Thymus (tissue), 14 donors: ENCODE measurements around the gene TIE1. TPM values are rescaled to one million over a fixed set of nuclear protein-coding genes. Genes with fewer than 3 reads are reported as not detected.

Source experiments
- DNase-seq, 9 donors: peaks; one replicate each; pipeline ENCODE4 v3.0.0-alpha.2; 2013; ENCODE audit warnings: low spot score in 9 of 9, low read depth in 6 of 9, missing footprints in 1 of 9
- H3K27ac ChIP-seq, 2 donors: one replicate each; pipeline ENCODE4 v1.5.1; 2013; ENCODE audit warnings: control low read depth in 1 of 2, low read depth in 1 of 2, low read length in 1 of 2, mild to moderate bottlenecking in 1 of 2, moderate library complexity in 1 of 2
- H3K27me3 ChIP-seq, 2 donors: one replicate each; pipeline ENCODE4 v1.5.1; 2013; ENCODE audit warnings: low read length in 1 of 2; ENCODE audit not compliant: control insufficient read depth in 2 of 2, insufficient read depth in 1 of 2
- H3K36me3 ChIP-seq, 2 donors: one replicate each; pipeline ENCODE4 v1.5.1; 2013; ENCODE audit warnings: low read length in 1 of 2, mild to moderate bottlenecking in 1 of 2, moderate library complexity in 1 of 2; ENCODE audit not compliant: control insufficient read depth in 2 of 2, insufficient read depth in 2 of 2
- H3K4me1 ChIP-seq, 2 donors: one replicate each; pipeline ENCODE4 v1.5.1; 2013; ENCODE audit warnings: low read length in 2 of 2; ENCODE audit not compliant: control insufficient read depth in 2 of 2, insufficient read depth in 2 of 2
- H3K4me3 ChIP-seq, 2 donors: one replicate each; pipeline ENCODE4 v1.5.1; 2013; ENCODE audit warnings: low read length in 2 of 2, control low read depth in 1 of 2, mild to moderate bottlenecking in 1 of 2
- H3K9me3 ChIP-seq, 2 donors: one replicate each; pipeline ENCODE4 v1.5.1; 2013; ENCODE audit warnings: low read length in 1 of 2, mild to moderate bottlenecking in 1 of 2; ENCODE audit not compliant: control insufficient read depth in 2 of 2, insufficient read depth in 1 of 2
- whole genome bisulfite sequencing: extraction: QIAGEN DNeasy Blood & Tissue Kit; methylation state at CpG from one replicate; pipeline ENCODE4 v1.1.7; 2013; 5-methylcytosine and 5-hydroxymethylcytosine counted together
- long read RNA-seq, 10 donors: transcript quantifications; one replicate each; lab custom pipeline, GENCODE V29; 2026
- polyA plus RNA-seq: library from polyadenylated mRNA; stranded (reverse); fragments of 200-250 nt; gene quantifications from one replicate; pipeline ENCODE4 v1.2.3, GENCODE V29; 2013
- total RNA-seq: library from RNA; stranded (reverse); fragments of 120-200 nt; gene quantifications from one replicate; pipeline ENCODE4 v1.2.4, GENCODE V29; 2013
- donor health status: healthy.

Gene TIE1
- total RNA-seq (4.8 TPM), polyA plus RNA-seq (8.3 TPM)
- long read RNA-seq, donor 1 = 0 reads
- long read RNA-seq, donor 2, partial matches to known transcripts = 0 of 1 reads
- long read RNA-seq, donor 2, other reads (novel, unspliced or antisense) = 0 of 1 reads
- long read RNA-seq, donor 3 = 0 reads
- long read RNA-seq, donor 4 = 0 reads
- long read RNA-seq, donor 5 = 0 reads
- long read RNA-seq, donor 6, partial matches to known transcripts = 0 of 1 reads
- long read RNA-seq, donor 6, other reads (novel, unspliced or antisense) = 0 of 1 reads
- long read RNA-seq, donor 7 = 0 reads
- long read RNA-seq, donor 8, partial matches to known transcripts = 0 of 1 reads
- long read RNA-seq, donor 8, other reads (novel, unspliced or antisense) = 0 of 1 reads
- long read RNA-seq, donor 9 = 0 reads
- long read RNA-seq, donor 10 = 0 reads

DNA sequence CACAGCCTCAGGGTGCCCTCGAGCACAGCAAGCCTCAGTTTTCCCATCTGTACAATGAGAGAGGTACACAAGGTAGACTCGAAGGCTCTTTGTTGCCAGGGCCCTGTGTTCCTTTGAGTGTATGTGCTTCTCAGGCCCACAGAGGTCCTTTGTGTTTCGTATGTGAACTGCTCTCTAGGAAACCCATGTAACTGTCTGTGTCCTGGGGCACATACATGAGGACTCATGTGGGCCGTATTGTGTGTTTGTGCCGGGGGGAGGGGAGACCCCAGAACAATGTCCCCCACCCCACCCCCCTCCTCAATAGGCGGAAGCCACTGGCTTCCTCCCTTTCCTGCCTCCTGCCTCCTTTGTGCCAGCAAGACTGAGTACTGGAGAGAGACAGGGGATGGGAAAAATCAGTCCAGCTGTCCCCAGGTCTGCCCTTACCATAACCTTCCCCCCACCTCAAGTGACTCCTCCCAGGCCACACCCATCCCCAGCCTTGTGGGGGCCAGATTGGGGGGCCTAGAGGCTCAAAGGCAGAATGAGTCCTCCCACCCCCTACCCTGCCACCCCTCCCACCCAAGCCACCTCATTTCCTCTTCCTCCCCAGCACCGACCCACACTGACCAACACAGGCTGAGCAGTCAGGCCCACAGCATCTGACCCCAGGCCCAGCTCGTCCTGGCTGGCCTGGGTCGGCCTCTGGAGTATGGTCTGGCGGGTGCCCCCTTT is at the start of gene TIE1:
TIE1 (plus strand) TSS at position 605 of the 717 bp plus-strand sequence; CDS start at position 695, 90 bp downstream.
- H3K27ac ChIP-seq = no peak within 1 kb of the TSS
- no peaks in the 10 kb centered on the region for H3K36me3 ChIP-seq
- H3K4me1 ChIP-seq = peaks cover 0 to 12% of the 10 kb centered on the region in 2 donors
- H3K4me3 ChIP-seq = peak within 1 kb of the TSS in 1 of 2 donors; percentile 20
- peak in 1 of 9 donors; percentile 7 for DNase-seq
- H3K27me3 ChIP-seq = no peaks in the 10 kb centered on the region
- 62% methylated on average over 10 of the region's 10 CpGs for WGBS
- no peaks in the 10 kb centered on the region for H3K9me3 ChIP-seq

DNA sequence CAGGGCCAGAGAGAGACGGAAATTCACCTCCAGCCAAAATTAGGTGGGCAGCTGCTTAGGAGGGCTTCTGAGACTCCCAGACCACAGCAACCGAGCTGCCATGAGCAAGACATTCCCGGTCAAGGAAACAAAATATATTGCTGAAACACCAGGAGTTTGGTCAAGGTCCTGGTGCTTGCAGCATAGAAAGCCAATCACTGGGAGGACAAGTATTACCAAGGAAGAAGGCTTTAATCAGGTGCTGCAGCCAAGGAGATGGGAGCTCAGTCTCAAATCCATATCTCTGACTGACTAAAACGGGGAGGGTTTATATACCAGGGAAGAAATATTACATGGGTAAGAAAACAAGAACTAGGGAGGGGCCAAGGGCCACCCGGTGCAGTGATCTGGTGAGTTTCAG is 49.8 kb upstream of the TIE1 start:
- Histone ChIP-seq H3K9me3 (no peaks in the 10 kb centered on the region), H3K36me3 (no peaks in the 10 kb centered on the region), H3K4me1 (no peaks in the 10 kb centered on the region), H3K27ac (no peak overlapping the region), H3K27me3 (no peaks in the 10 kb centered on the region), H3K4me3 (no peak overlapping the region)
- 95% methylated on average over 5 of the region's 5 CpGs for WGBS
- no peak for DNase-seq

DNA sequence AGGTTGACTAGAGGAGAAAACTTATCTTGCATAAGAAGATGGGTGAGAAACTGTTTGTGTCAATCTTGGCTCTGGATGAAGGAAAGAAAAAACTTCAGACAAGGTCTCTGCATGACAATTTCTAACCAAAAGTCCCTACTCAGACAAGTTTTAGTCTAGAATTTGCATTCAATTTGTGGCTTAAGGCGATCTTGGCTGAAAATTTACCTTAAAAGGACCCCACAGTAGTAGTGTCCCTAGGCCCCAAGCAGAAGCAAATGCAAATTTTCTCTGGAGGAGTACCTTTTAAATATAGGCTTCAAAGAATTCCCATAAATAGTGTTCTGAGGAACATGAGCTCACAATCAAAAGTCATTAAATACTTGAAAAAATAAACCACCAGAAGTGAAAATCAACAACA is 48.6 kb upstream of the TIE1 start:
- Histone ChIP-seq H3K4me3 (no peak overlapping the region), H3K27ac (no peak overlapping the region), H3K9me3 (no peaks in the 10 kb centered on the region), H3K27me3 (no peaks in the 10 kb centered on the region), H3K36me3 (no peaks in the 10 kb centered on the region), H3K4me1 (no peaks in the 10 kb centered on the region)
- DNase-seq = no peak
- 91% methylated on average over 1 of the region's 1 CpG for WGBS

DNA sequence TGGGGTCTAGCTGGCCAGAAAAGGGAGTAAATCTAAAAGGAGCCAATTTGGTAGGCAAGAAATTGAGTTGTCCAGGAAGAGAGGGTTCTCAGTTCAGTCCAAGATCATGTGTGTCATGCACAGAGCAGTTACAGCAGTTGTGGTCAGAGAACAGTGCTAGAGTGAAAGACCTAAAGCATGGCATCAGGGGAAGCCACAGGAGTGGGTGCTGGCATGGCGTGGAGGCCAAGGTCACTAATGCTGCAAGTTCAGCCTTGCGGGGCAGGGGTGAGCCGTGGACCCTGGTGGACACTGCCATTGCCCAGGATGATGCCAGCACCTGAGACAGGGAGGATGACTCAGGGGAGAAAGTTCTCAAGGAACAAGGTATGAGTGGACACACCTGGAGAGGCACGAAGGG is 47.6 kb upstream of the TIE1 start:
- Histone ChIP-seq H3K4me3 (no peak overlapping the region), H3K27ac (no peak overlapping the region), H3K27me3 (no peaks in the 10 kb centered on the region), H3K4me1 (no peaks in the 10 kb centered on the region), H3K9me3 (peaks cover 0 to 7% of the 10 kb centered on the region in 2 donors), H3K36me3 (no peaks in the 10 kb centered on the region)
- WGBS = 97% methylated on average over 4 of the region's 4 CpGs
- DNase-seq = no peak

DNA sequence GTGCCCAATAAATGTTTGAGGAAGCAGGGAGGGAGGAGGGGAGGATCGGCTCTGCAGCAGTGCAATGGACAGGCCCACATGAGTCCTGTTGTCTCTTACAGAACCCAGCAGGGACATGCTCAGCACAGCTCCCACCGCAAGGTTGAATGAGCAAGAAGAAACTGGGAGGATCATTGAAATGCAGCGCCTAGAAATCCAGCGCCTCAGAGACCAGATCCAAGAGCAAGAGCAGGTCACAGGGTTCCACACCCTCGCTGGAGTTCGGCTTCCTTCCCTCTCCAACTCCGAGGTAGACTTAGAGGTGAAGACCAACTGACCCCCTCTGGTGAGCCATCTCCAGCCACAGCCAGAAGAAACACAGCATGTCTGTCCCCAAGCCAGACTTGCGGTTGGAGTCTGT is 46.9 kb upstream of the TIE1 start:
- H3K4me1 ChIP-seq = no peaks in the 10 kb centered on the region
- H3K36me3 ChIP-seq = no peaks in the 10 kb centered on the region
- H3K27me3 ChIP-seq = no peaks in the 10 kb centered on the region
- H3K9me3 ChIP-seq = peaks cover 0 to 10% of the 10 kb centered on the region in 2 donors
- DNase-seq = no peak
- no peak overlapping the region for H3K4me3 ChIP-seq
- H3K27ac ChIP-seq = no peak overlapping the region
- 97% methylated on average over 8 of the region's 8 CpGs for WGBS

DNA sequence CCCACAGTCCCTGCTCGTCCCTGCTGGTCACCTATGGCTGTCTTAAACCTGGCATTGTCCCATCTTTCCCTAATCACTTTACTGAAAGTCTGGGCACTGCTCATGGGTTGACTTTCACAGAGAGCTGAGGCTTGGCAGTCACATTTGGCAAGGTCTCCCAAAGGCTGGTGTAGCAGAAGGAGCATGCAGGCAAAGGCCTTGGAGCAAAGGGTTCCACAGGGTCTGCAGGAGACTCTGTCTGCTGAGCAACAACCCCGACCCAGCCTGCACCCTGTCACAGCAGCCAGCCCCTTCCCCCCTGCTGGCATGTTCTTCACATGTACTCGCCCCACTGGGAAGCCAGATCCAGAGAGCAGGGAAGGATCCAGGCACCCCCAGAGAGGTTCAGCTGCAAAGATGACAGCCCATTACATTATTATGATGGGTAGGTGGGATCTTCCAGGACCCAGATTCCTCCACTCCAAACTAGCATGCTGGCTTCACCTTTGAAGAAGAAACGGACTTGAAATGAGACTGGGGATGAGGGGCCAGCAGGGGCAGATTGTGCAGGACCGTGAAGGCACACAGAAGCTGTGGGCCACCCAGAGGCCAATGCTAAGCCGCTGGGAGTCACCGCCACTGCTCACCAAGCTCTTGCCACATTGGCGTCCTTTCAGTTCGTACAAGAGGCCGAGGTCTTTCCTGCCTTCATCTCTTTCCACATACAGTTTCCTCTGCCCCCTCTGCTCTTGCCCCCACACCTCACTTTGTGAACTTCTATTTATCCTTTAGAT is 45.2 kb upstream of the TIE1 start:
- H3K27ac ChIP-seq = no peak overlapping the region

DNA sequence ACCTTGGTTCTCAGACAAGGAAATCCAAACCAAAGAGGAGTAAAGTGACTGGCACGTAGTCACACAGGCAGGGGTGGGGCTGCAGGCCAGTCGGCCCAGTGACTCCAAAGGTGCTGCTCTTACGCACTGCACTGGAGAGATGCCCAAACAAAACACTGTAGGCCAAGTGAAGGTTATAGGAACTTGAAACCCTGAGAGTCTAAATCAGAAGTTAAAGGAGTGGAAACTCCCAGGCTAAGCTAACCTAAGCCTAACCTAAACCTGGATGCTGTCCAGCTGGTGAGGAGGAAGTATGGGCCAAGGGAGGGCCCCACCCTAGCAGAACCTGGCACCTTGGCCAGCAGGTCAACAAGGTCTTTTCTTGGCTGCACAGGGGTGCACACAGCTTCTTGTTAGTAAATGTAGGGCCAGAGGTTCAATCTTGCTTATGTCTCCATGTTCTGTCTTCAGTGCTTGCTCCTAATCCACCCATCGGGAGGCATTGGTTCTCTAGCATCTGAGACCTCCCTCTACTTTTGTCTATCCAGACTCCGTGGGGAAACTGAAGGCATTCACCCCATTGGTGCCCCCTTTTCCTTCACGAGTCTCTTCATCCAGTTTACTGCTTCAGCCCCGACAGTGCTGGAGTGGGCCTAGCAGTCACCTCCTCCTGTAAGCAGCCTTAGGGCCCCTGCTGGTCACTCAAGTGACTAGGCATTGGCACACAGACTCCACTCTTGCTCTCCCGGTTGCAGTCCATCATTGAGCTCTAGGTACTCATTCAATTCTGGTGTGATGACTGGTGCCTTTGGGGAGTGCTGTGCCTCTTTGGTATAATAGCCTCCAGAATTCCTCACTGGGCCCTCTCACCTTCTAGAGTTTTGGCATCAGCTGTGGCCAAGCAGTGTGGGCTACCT is 43.9 kb upstream of the TIE1 start:
- Histone ChIP-seq H3K4me3 (no peak overlapping the region), H3K36me3 (no peaks in the 10 kb centered on the region), H3K4me1 (no peaks in the 10 kb centered on the region), H3K27me3 (no peaks in the 10 kb centered on the region), H3K9me3 (peaks cover 0 to 10% of the 10 kb centered on the region in 2 donors), H3K27ac (no peak overlapping the region)
- 94% methylated on average over 8 of the region's 8 CpGs for WGBS
- no peak for DNase-seq

More for the DNA sequence above, 45.2 kb upstream of the TIE1 start:
- H3K36me3 ChIP-seq = no peaks in the 10 kb centered on the region
- no peak overlapping the region for H3K4me3 ChIP-seq
- 92% methylated on average over 10 of the region's 10 CpGs for WGBS
- no peaks in the 10 kb centered on the region for H3K27me3 ChIP-seq
- H3K9me3 ChIP-seq = peaks cover 0 to 10% of the 10 kb centered on the region in 2 donors
- no peak for DNase-seq
- no peaks in the 10 kb centered on the region for H3K4me1 ChIP-seq

DNA sequence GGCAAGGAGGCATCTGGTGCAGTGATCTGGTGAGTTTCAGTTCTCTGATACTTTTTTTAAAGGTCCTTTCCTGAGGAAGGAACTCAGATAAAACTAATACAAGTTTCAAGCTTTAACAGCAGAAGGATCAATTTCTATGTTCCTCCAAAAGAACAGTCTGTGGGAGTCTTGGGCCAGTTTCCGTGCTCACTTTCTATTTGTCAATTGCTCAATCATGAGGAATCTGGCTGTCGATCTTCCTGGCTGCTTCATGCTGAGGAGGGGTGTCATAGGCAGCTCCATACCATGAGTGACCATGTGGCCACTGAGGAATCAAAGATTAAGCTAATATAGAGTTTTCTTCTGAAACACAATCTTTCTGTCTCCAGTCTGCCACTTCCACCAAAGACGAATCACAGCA is 42.4 kb upstream of the TIE1 start:
- Histone ChIP-seq H3K36me3 (no peaks in the 10 kb centered on the region), H3K27ac (no peak overlapping the region), H3K4me3 (no peak overlapping the region), H3K27me3 (no peaks in the 10 kb centered on the region), H3K9me3 (peaks cover 0 to 10% of the 10 kb centered on the region in 2 donors), H3K4me1 (no peaks in the 10 kb centered on the region)
- DNase-seq = no peak
- WGBS = 98% methylated on average over 3 of the region's 3 CpGs
